ENCODE results near the gene MELTF. TPM values are rescaled to one million over a fixed set of nuclear protein-coding genes. Genes with fewer than 3 reads are reported as not detected.
A peak's percentile ranks its signal among the peaks of the same experiment; 100 is the strongest.

MELTF gene
- total and polyA plus RNA-seq, 9 of the 15 experiments (the other 6 are each of a cell fraction or from before 2014, with no cell fraction given), result 0.35 to 10.5 (median 4.5) TPM

GRCh38 chr3:196969134-196969659 lies 60.4 kb downstream of the MELTF start (continued):
- peak in 1 of 3 experiments; percentile 87; a peak in 3 of 6 replicates for TF ChIP-seq ZBTB11 (CRISPR knock-in tag; IDR thresholded peaks at IDR 0.05)
- TF ChIP-seq POLR2A (conservative IDR thresholded peaks at IDR 0.05), result peak; percentile 51
- TF ChIP-seq ZNF212 (CRISPR knock-in tag; IDR thresholded peaks at IDR 0.05), result no peak
- TF ChIP-seq CBFA2T3 (IDR thresholded peaks at IDR 0.05), result no peak
- TF ChIP-seq ZNF23 (CRISPR knock-in tag; IDR thresholded peaks at IDR 0.05), result no peak
- no peak for TF ChIP-seq RBBP5 (IDR thresholded peaks at IDR 0.05; ENCODE audit: borderline replicate concordance, insufficient read depth, low read length, poor library complexity, severe bottlenecking)
- no peak; the same call in 1 of the 2 replicates for TF ChIP-seq HSF4 (CRISPR knock-in tag; IDR thresholded peaks at IDR 0.05; ENCODE audit: borderline replicate concordance)
- TF ChIP-seq NR2F6 (CRISPR knock-in tag; IDR thresholded peaks at IDR 0.05), result no peak
- no peak for TF ChIP-seq ETS2 (tag; IDR thresholded peaks at IDR 0.05; ENCODE audit: borderline replicate concordance, poor library complexity, severe bottlenecking)
- no peak for TF ChIP-seq CREB3L1 (IDR thresholded peaks at IDR 0.05; ENCODE audit: borderline replicate concordance, low read depth)
- no peak for TF ChIP-seq STAT6 (CRISPR knock-in tag; IDR thresholded peaks at IDR 0.05)
- TF ChIP-seq STAG1 (CRISPR knock-in tag; IDR thresholded peaks at IDR 0.05; ENCODE audit: borderline replicate concordance), result no peak
- TF ChIP-seq MYBL2 (IDR thresholded peaks at IDR 0.05; ENCODE audit: low read depth), result no peak
- TF ChIP-seq MYBL2 (CRISPR knock-in tag; IDR thresholded peaks at IDR 0.05; ENCODE audit: borderline replicate concordance), result no peak
- TF ChIP-seq TRIM28 (IDR thresholded peaks at IDR 0.05), result no peak
- TF ChIP-seq TCF7L2 (IDR thresholded peaks at IDR 0.05; ENCODE audit: low read depth, low read length), result no peak

All from K562 (cell line).